ENCODE data around the gene COL9A2. TPM values are rescaled to one million over a fixed set of nuclear protein-coding genes. Genes with fewer than 3 reads are reported as not detected.

Gene COL9A2
- total and polyA plus RNA-seq, 5 donors, result 0.40 to 2.0 (median 1.3) TPM

- intact Hi-C loops (cut with DNase I), result loop anchor here in 2 of 4 donors (5.0 to 10.0 kb wide), 2 partner anchors 164 to 171 kb away; no protein-coding TSS in a partner anchor
- H3K27me3 ChIP-seq (ENCODE audit: control insufficient read depth, insufficient read depth), result no peaks in the 10 kb centered on the region
- 88% methylated on average over 4 of the region's 4 CpGs for WGBS
- ATAC-seq (no peak), DNase-seq (no peak)
- H3K27ac ChIP-seq (ENCODE audit: low read length), result no peak overlapping the region
- peaks cover 3% of the 10 kb centered on the region for H3K4me1 ChIP-seq (ENCODE audit: control insufficient read depth, insufficient read depth, low read length)
- no peaks in the 10 kb centered on the region for H3K9me3 ChIP-seq (ENCODE audit: control insufficient read depth, low read length)
- no peak overlapping the region for H3K4me3 ChIP-seq (ENCODE audit: low read length)
Observed at GRCh38 chr1:40318476-40318875, 1.4 kb upstream of the COL9A2 start.

GRCh38 chr1:40317394-40318074 is 448 bp upstream of the COL9A2 start:
- Histone ChIP-seq H3K4me3 (ENCODE audit: low read length) (peak overlapping the region; percentile 59), H3K9me3 (ENCODE audit: control insufficient read depth, low read length) (no peaks in the 10 kb centered on the region), H3K27me3 (ENCODE audit: control insufficient read depth, insufficient read depth) (no peaks in the 10 kb centered on the region), H3K27ac (ENCODE audit: low read length) (no peak overlapping the region), H3K4me1 (ENCODE audit: control insufficient read depth, insufficient read depth, low read length) (peaks cover 3% of the 10 kb centered on the region)
- DNase-seq (peak in 1 of 3 donors; percentile 40), ATAC-seq (no peak)
- 32% methylated on average over 21 of the region's 21 CpGs for WGBS
- intact Hi-C loops (cut with DNase I), result loop anchor here in 2 of 4 donors (5.0 to 10.0 kb wide), 2 partner anchors 163 to 170 kb away; no protein-coding TSS in a partner anchor

GRCh38 chr1:40315795-40316594 is 1.1 kb downstream of the COL9A2 start:
- Histone ChIP-seq H3K9me3 (ENCODE audit: control insufficient read depth, low read length) (no peaks in the 10 kb centered on the region), H3K27me3 (ENCODE audit: control insufficient read depth, insufficient read depth) (no peaks in the 10 kb centered on the region), H3K4me3 (ENCODE audit: low read length) (peak overlapping the region; percentile 59), H3K4me1 (ENCODE audit: control insufficient read depth, insufficient read depth, low read length) (peaks cover 3% of the 10 kb centered on the region), H3K27ac (ENCODE audit: low read length) (no peak overlapping the region)
- 3% methylated on average over 41 of the region's 41 CpGs for WGBS
- DNase-seq, result peak in 1 of 3 donors; percentile 53
- peak; percentile 18 to 33 for ATAC-seq
- intact Hi-C loops (cut with DNase I), result loop anchor here in 2 of 4 donors (5.0 to 10.0 kb wide), 2 partner anchors 161 to 169 kb away; no protein-coding TSS in a partner anchor

GRCh38 chr1:40315239-40315794 is 1.8 kb downstream of the COL9A2 start:
- intact Hi-C loops (cut with DNase I), result loop anchor here in 2 of 4 donors (5.0 to 10.0 kb wide), 2 partner anchors 161 to 168 kb away; no protein-coding TSS in a partner anchor
- peak; percentile 82 to 93 (median 90) for DNase-seq
- H3K27me3 ChIP-seq (ENCODE audit: control insufficient read depth, insufficient read depth), result no peaks in the 10 kb centered on the region

GRCh38 chr1:40314721-40315238 is 2.3 kb downstream of the COL9A2 start:
- DNase-seq (peak in 1 of 3 donors; percentile 52), ATAC-seq (peak in 1 of 2 donors; percentile 9)
- peaks cover 3% of the 10 kb centered on the region for H3K4me1 ChIP-seq (ENCODE audit: control insufficient read depth, insufficient read depth, low read length)
- no peaks in the 10 kb centered on the region for H3K27me3 ChIP-seq (ENCODE audit: control insufficient read depth, insufficient read depth)
- no peak overlapping the region for H3K4me3 ChIP-seq (ENCODE audit: low read length)
- 41% methylated on average over 13 of the region's 13 CpGs for WGBS
- intact Hi-C loops (cut with DNase I), result loop anchor here in 2 of 4 donors (5.0 to 10.0 kb wide), 2 partner anchors 160 to 167 kb away; no protein-coding TSS in a partner anchor
- no peak overlapping the region for H3K27ac ChIP-seq (ENCODE audit: low read length)
- H3K9me3 ChIP-seq (ENCODE audit: control insufficient read depth, low read length), result no peaks in the 10 kb centered on the region

More at GRCh38 chr1:40315239-40315794, 1.8 kb downstream of the COL9A2 start:
- Histone ChIP-seq H3K27ac (ENCODE audit: low read length) (no peak overlapping the region), H3K4me3 (ENCODE audit: low read length) (peak overlapping the region; percentile 59), H3K4me1 (ENCODE audit: control insufficient read depth, insufficient read depth, low read length) (peaks cover 3% of the 10 kb centered on the region), H3K9me3 (ENCODE audit: control insufficient read depth, low read length) (no peaks in the 10 kb centered on the region)
- peak; percentile 86 to 89 for ATAC-seq
- WGBS, result 2% methylated on average over 42 of the region's 42 CpGs

GRCh38 chr1:40313958-40314720 is 2.9 kb downstream of the COL9A2 start:
- Histone ChIP-seq H3K4me1 (ENCODE audit: control insufficient read depth, insufficient read depth, low read length) (peaks cover 3% of the 10 kb centered on the region), H3K27me3 (ENCODE audit: control insufficient read depth, insufficient read depth) (no peaks in the 10 kb centered on the region), H3K27ac (ENCODE audit: low read length) (no peak overlapping the region), H3K4me3 (ENCODE audit: low read length) (no peak overlapping the region), H3K9me3 (ENCODE audit: control insufficient read depth, low read length) (no peaks in the 10 kb centered on the region)
- intact Hi-C loops (cut with DNase I), result loop anchor here in 1 of 4 donors (10.0 kb wide), 1 partner anchor 159 kb away; no protein-coding TSS in a partner anchor
- DNase-seq, result no peak
- ATAC-seq, result no peak
- WGBS, result 93% methylated on average over 9 of the region's 9 CpGs

- no peak overlapping the region for H3K27ac ChIP-seq (ENCODE audit: low read length)
- DNase-seq (no peak), ATAC-seq (no peak)
- peaks cover 3% of the 10 kb centered on the region for H3K4me1 ChIP-seq (ENCODE audit: control insufficient read depth, insufficient read depth, low read length)
- no peaks in the 10 kb centered on the region for H3K9me3 ChIP-seq (ENCODE audit: control insufficient read depth, low read length)
- intact Hi-C loops (cut with DNase I), result loop anchor here in 1 of 4 donors (10.0 kb wide), 1 partner anchor 159 kb away; no protein-coding TSS in a partner anchor
- WGBS, result 86% methylated on average over 5 of the region's 5 CpGs
- H3K27me3 ChIP-seq (ENCODE audit: control insufficient read depth, insufficient read depth), result no peaks in the 10 kb centered on the region
- no peak overlapping the region for H3K4me3 ChIP-seq (ENCODE audit: low read length)
Observed at GRCh38 chr1:40313329-40313957, 3.6 kb downstream of the COL9A2 start.

GRCh38 chr1:40312238-40313205 is 4.6 kb downstream of the COL9A2 start:
- DNase-seq (peak in 2 of 3 donors; percentile 64 to 73), ATAC-seq (no peak)
- Histone ChIP-seq H3K4me1 (ENCODE audit: control insufficient read depth, insufficient read depth, low read length) (peaks cover 6% of the 10 kb centered on the region), H3K27ac (ENCODE audit: low read length) (no peak overlapping the region), H3K4me3 (ENCODE audit: low read length) (no peak overlapping the region), H3K9me3 (ENCODE audit: control insufficient read depth, low read length) (no peaks in the 10 kb centered on the region), H3K27me3 (ENCODE audit: control insufficient read depth, insufficient read depth) (no peaks in the 10 kb centered on the region)
- 68% methylated on average over 10 of the region's 10 CpGs for WGBS
- intact Hi-C loops (cut with DNase I), result loop anchor here in 1 of 4 donors (10.0 kb wide), 1 partner anchor 158 kb away; no protein-coding TSS in a partner anchor

GRCh38 chr1:40311692-40312091 is 5.4 kb downstream of the COL9A2 start:
- 92% methylated on average over 5 of the region's 5 CpGs for WGBS
- intact Hi-C loops (cut with DNase I), result loop anchor here in 1 of 4 donors (10.0 kb wide), 1 partner anchor 157 kb away; no protein-coding TSS in a partner anchor

More at GRCh38 chr1:40311692-40312091, 5.4 kb downstream of the COL9A2 start:
- Histone ChIP-seq H3K4me3 (ENCODE audit: low read length) (no peak overlapping the region), H3K9me3 (ENCODE audit: control insufficient read depth, low read length) (no peaks in the 10 kb centered on the region), H3K27me3 (ENCODE audit: control insufficient read depth, insufficient read depth) (no peaks in the 10 kb centered on the region), H3K27ac (ENCODE audit: low read length) (no peak overlapping the region), H3K4me1 (ENCODE audit: control insufficient read depth, insufficient read depth, low read length) (peaks cover 6% of the 10 kb centered on the region)
- no peak for DNase-seq
- ATAC-seq, result no peak

Measured in right cardiac atrium (tissue), 5 donors.